HG03439 (cell line): ENCODE data around the gene RPAP2.

ENCODE experiments used
- ATAC-seq: cut with Tn5 transposase; IDR thresholded peaks from one replicate; pipeline ENCODE4 v1.9.1; 2021; ENCODE audit warnings: mild to moderate bottlenecking, moderate library complexity; ENCODE audit not compliant: unreplicated experiment

Gene RPAP2

GRCh38 chr1:92445865-92446264 is 147.0 kb downstream of the RPAP2 start:
- no peak for ATAC-seq

DNA sequence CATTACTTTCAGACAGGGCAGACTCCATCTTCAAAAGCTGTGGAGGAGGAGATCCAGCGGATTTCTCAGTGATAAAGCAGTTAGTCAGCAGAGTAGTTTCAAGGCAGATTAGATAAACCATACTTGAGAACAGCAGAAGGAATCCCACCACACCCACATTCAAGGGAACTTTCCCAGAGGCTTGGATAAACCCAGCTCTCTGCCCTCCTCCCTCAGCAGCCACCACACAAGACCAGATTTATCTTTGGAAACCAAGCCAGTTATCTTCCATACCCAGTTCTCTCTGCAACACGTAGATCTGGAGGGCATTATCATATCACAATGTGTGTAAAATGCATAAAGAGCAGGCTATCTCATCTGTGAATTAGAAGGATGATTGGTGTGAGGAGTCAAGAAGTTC is 147.7 kb downstream of the RPAP2 start:
- ATAC-seq: no peak

- ATAC-seq: no peak
Observed at GRCh38 chr1:92447033-92447681, 148.3 kb downstream of the RPAP2 start.

DNA sequence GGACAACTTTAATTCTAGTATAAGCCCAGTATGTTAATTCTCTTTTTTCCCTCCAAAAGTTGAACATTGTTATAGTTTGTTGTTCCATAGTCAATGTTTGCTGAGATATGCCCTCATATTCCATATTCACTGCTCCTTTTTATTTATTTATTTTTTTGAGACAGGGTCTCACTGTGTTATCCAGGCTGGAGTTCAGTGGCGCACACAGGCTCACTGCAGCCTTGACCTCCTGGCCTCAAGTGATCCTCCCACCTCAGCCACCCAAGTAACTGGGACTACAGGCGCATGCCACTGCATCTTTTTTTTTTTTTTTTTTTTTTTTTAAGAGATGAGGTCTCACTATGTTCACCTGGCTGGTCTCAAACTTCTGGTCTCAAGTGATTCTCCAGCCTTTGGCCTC is 149.1 kb downstream of the RPAP2 start:
- ATAC-seq: no peak
